ENCODE measurements around the gene CKS1B. TPM values are rescaled to one million over a fixed set of nuclear protein-coding genes. Genes with fewer than 3 reads are reported as not detected.

Gene CKS1B
- total RNA-seq, 2 donors from 2014 or later, result 145 to 229 TPM

DNA sequence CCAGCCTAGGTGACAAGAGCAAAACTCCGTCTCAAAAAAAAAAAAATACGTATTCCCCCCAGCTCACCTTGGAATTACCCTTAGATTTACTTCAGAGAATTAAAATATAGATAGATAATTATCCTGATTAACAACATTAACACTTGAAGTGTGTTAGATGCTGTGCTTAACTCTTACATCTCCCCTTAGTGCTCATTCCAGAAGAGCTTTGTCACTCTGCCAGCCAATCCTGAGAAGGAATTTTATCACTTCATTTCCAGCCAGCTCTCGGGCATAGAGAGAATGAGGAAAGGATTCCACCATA, 2.3 kb upstream of the CKS1B start:
- H3K4me3 ChIP-seq (ENCODE audit: low read length), result peak overlapping the region; percentile 99
- WGBS, 2 experiments (ENCODE audit: insufficient coverage in 1 of 2, insufficient read length in 1 of 2), result 25% methylated on average over 1 of the region's 3 CpGs; no CpG with 5 or more reads in 1 of the 2 experiments

DNA sequence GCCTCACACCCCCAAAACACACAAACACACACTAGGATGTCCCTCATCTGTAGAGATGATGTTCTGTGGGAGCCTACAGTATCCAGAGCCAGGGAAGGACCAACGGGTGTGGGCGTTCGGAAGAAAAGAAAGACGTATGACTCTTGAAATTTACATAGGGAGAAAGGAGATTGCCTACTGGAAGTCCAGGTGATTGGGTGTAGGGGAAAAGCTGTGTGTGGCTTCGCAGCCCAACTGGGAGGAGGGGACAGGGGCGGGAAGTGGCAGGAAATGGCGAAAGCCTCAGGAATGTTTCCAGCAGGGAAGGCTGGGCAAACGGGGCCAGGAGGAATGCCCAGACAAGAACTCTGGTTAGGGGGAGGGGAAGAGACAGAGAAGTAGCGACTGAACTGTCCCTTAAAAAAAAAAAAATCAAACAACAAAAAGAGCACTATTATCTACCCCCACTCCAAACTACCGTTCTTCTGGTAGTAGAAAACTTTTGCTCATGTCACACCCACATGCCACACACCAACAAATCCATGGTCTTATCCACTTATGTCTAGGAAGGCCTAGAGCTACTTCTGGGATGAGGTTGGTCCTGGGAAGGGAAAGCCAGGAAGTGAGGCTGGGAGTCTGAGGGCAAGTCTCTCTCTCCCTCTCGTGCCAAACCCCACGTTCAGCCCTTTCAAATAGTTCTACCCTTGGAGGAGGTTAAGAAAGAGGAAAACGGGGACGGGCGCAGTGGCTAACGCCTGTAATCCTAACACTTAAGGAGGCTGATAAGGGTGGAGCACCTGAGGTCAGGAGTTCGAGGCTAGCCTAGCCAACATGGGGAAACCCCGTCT, 1.8 kb upstream of the CKS1B start:
- peak; percentile 98 for DNase-seq
- Histone ChIP-seq H3K4me3 (ENCODE audit: low read length) (peak overlapping the region; percentile 99), H3K9me3 (ENCODE audit: control insufficient read depth, low read length) (no peaks in the 10 kb centered on the region), H3K27me3 (ENCODE audit: control insufficient read depth, insufficient read depth, low read length, poor library complexity, severe bottlenecking) (no peaks in the 10 kb centered on the region), H3K36me3 (ENCODE audit: control insufficient read depth, insufficient read depth, low read length) (peaks cover 14% of the 10 kb centered on the region), H3K4me1 (ENCODE audit: control insufficient read depth, insufficient read depth, low read length) (peaks cover 6% of the 10 kb centered on the region), H3K27ac (ENCODE audit: low read depth, low read length) (peak overlapping the region; percentile 97), H3K9ac (ENCODE audit: extremely low read depth, low read length, poor library complexity, severe bottlenecking) (peak overlapping the region; percentile 96)
- no peaks in the 10 kb centered on the region for H3K27me3 Mint-ChIP-seq (ENCODE audit: insufficient read depth)
- H3K27ac Mint-ChIP-seq, result no peak overlapping the region
- 5 to 7% methylated on average over 9 to 17 of the region's 18 CpGs for WGBS, 2 experiments (ENCODE audit: insufficient coverage in 1 of 2, insufficient read length in 1 of 2)
- no peaks in the 10 kb centered on the region for H3K9me3 Mint-ChIP-seq
- peaks cover 14% of the 10 kb centered on the region for H3K36me3 Mint-ChIP-seq (ENCODE audit: low read depth)
- TF ChIP-seq, protein P1, sequence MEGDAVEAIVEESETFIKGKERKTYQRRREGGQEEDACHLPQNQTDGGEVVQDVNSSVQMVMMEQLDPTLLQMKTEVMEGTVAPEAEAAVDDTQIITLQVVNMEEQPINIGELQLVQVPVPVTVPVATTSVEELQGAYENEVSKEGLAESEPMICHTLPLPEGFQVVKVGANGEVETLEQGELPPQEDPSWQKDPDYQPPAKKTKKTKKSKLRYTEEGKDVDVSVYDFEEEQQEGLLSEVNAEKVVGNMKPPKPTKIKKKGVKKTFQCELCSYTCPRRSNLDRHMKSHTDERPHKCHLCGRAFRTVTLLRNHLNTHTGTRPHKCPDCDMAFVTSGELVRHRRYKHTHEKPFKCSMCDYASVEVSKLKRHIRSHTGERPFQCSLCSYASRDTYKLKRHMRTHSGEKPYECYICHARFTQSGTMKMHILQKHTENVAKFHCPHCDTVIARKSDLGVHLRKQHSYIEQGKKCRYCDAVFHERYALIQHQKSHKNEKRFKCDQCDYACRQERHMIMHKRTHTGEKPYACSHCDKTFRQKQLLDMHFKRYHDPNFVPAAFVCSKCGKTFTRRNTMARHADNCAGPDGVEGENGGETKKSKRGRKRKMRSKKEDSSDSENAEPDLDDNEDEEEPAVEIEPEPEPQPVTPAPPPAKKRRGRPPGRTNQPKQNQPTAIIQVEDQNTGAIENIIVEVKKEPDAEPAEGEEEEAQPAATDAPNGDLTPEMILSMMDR (conservative IDR thresholded peaks at IDR 0.05), result no peak
- H3K4me3 Mint-ChIP-seq, result no peak overlapping the region
- H3K4me1 Mint-ChIP-seq, result peaks cover 39% of the 10 kb centered on the region

More for the DNA sequence above, 2.3 kb upstream of the CKS1B start:
- Mint-ChIP-seq H3K4me1 (peaks cover 37% of the 10 kb centered on the region), H3K4me3 (no peak overlapping the region), H3K27ac (no peak overlapping the region), H3K27me3 (ENCODE audit: insufficient read depth) (no peaks in the 10 kb centered on the region), H3K9me3 (no peaks in the 10 kb centered on the region), H3K36me3 (ENCODE audit: low read depth) (peaks cover 19% of the 10 kb centered on the region)
- no peak for DNase-seq
- Histone ChIP-seq H3K9ac (ENCODE audit: extremely low read depth, low read length, poor library complexity, severe bottlenecking) (peak overlapping the region; percentile 96), H3K27me3 (ENCODE audit: control insufficient read depth, insufficient read depth, low read length, poor library complexity, severe bottlenecking) (no peaks in the 10 kb centered on the region), H3K9me3 (ENCODE audit: control insufficient read depth, low read length) (no peaks in the 10 kb centered on the region), H3K27ac (ENCODE audit: low read depth, low read length) (peak overlapping the region; percentile 97), H3K36me3 (ENCODE audit: control insufficient read depth, insufficient read depth, low read length) (peaks cover 15% of the 10 kb centered on the region), H3K4me1 (ENCODE audit: control insufficient read depth, insufficient read depth, low read length) (peaks cover 3% of the 10 kb centered on the region)
- TF ChIP-seq, protein P1 (conservative IDR thresholded peaks at IDR 0.05), result no peak

DNA sequence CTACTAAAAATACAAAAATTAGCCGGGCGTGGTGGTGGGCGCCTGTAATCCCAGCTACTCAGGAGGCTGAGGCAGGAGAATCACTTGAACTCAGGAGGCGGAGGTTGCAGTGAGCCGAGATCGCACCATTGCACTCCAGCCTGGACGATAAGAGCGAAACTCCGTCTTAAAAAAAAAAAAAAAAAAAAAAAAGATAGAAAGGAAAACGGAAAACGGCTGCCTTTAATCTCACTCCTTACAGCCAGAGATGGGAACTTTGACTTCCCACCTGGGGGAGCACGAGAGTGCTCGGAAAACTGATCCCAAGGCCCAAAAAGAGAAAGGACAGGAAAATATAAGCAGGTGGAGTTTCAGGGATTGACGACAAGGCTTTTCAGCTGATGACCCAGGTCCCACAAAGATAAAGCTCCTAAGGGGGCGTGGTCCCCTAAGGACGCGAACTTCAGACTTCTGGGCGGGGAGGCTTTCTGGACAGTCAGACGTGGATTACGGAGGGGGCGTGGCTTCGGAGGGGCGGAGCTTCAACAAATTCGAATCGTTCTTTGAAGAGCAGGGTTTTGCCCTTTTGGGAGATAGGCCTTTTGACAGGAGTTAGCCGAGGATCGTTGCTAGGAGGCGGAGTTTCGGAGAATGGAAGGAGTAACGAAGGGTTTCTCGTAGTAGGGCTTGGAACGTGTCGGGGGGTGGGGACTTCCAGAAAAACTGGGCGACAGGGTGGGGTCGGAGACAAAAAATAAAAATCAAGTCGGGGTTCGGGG, 958 bp upstream of the CKS1B start:
- Histone ChIP-seq H3K36me3 (ENCODE audit: control insufficient read depth, insufficient read depth, low read length) (peaks cover 14% of the 10 kb centered on the region), H3K27ac (ENCODE audit: low read depth, low read length) (peak overlapping the region; percentile 97), H3K27me3 (ENCODE audit: control insufficient read depth, insufficient read depth, low read length, poor library complexity, severe bottlenecking) (no peaks in the 10 kb centered on the region), H3K9ac (ENCODE audit: extremely low read depth, low read length, poor library complexity, severe bottlenecking) (peak overlapping the region; percentile 96), H3K4me1 (ENCODE audit: control insufficient read depth, insufficient read depth, low read length) (peaks cover 6% of the 10 kb centered on the region), H3K9me3 (ENCODE audit: control insufficient read depth, low read length) (no peaks in the 10 kb centered on the region), H3K4me3 (ENCODE audit: low read length) (peak overlapping the region; percentile 99)
- Mint-ChIP-seq H3K4me1 (peaks cover 34% of the 10 kb centered on the region), H3K9me3 (no peaks in the 10 kb centered on the region), H3K4me3 (no peak overlapping the region), H3K36me3 (ENCODE audit: low read depth) (peaks cover 12% of the 10 kb centered on the region), H3K27me3 (ENCODE audit: insufficient read depth) (no peaks in the 10 kb centered on the region), H3K27ac (no peak overlapping the region)
- peak; percentile 99 for DNase-seq
- 1 to 2% methylated on average over 17 to 34 of the region's 37 CpGs for WGBS, 2 experiments (ENCODE audit: insufficient coverage in 1 of 2, insufficient read length in 1 of 2)
- TF ChIP-seq, protein P1 (conservative IDR thresholded peaks at IDR 0.05), result peak; percentile 43

Measured in endodermal cell (in vitro differentiated cells).